ENCODE data around the gene ARID3C.

- TF ChIP-seq OSR2 (tag by site-specific recombination; IDR thresholded peaks at IDR 0.05) (no peak), TSHZ1 (tag by site-specific recombination; IDR thresholded peaks at IDR 0.05; ENCODE audit: borderline replicate concordance) (no peak), CTCF (tag by site-specific recombination; IDR thresholded peaks at IDR 0.05) (no peak), ZBTB20 (tag by site-specific recombination; IDR thresholded peaks at IDR 0.05) (no peak)
Measured at GRCh38 chr9:34610434-34611206, 18.2 kb downstream of the ARID3C start.
